ENCODE measurements around the gene USP31.

USP31 gene

GRCh38 chr16:23081675-23082119, 67.6 kb downstream of the USP31 start:
- H3K9me3 ChIP-seq (ENCODE audit: control insufficient read depth, insufficient read depth, low read length): no peaks in the 10 kb centered on the region
- H3K4me1 ChIP-seq (ENCODE audit: insufficient read depth, low read length): peaks cover 16% of the 10 kb centered on the region
- H3K36me3 ChIP-seq (ENCODE audit: insufficient read depth, low read length): 0 out of 2 replicates have a peak, but pooled peaks cover 3% of the 10 kb centered on the region
- H3K9ac ChIP-seq (ENCODE audit: low read depth, low read length): no peak overlapping the region

GRCh38 chr16:23080747-23081146, 68.5 kb downstream of the USP31 start:
- Histone ChIP-seq H3K9ac (ENCODE audit: low read depth, low read length) (no peak overlapping the region), H3K4me1 (ENCODE audit: insufficient read depth, low read length) (peaks cover 9% of the 10 kb centered on the region), H3K36me3 (ENCODE audit: insufficient read depth, low read length) (0 out of 2 replicates have a peak, but pooled peaks cover 3% of the 10 kb centered on the region), H3K9me3 (ENCODE audit: control insufficient read depth, insufficient read depth, low read length) (no peaks in the 10 kb centered on the region)

- H3K4me1 ChIP-seq (ENCODE audit: insufficient read depth, low read length): peaks cover 6% of the 10 kb centered on the region
- no peak overlapping the region for H3K9ac ChIP-seq (ENCODE audit: low read depth, low read length)
- H3K9me3 ChIP-seq (ENCODE audit: control insufficient read depth, insufficient read depth, low read length): no peaks in the 10 kb centered on the region
- H3K36me3 ChIP-seq (ENCODE audit: insufficient read depth, low read length): 0 out of 2 replicates have a peak, but pooled peaks cover 3% of the 10 kb centered on the region
Observed at GRCh38 chr16:23080329-23080728, 68.9 kb downstream of the USP31 start.

GRCh38 chr16:23079675-23080301, 69.5 kb downstream of the USP31 start:
- H3K9ac ChIP-seq (ENCODE audit: low read depth, low read length): no peak overlapping the region
- H3K9me3 ChIP-seq (ENCODE audit: control insufficient read depth, insufficient read depth, low read length): no peaks in the 10 kb centered on the region
- H3K36me3 ChIP-seq (ENCODE audit: insufficient read depth, low read length): 0 out of 2 replicates have a peak, but pooled peaks cover 3% of the 10 kb centered on the region
- H3K4me1 ChIP-seq (ENCODE audit: insufficient read depth, low read length): peaks cover 4% of the 10 kb centered on the region; the same call in 1 of the 2 replicates

DNA sequence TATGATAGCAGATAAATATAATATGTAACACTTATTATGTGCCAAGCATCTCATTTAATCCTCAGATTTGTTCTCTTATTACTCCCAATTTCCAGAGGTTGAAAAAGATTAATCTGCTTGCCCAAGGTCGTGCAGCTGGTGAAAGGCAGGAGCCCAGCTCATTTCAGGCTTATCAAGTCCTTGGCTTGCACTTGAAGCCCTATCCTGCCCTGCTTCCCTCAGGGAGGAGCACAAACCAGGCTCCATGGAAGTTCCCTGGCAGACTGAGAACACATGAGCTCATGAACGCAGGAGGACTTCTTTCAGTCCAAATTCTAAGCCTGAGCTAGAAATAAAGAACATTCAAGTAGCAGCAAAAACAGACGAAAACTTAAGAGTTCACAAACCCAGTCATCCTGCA, 74.8 kb downstream of the USP31 start:
- no peak overlapping the region for H3K9ac ChIP-seq (ENCODE audit: low read depth, low read length)
- no peaks in the 10 kb centered on the region for H3K9me3 ChIP-seq (ENCODE audit: control insufficient read depth, insufficient read depth, low read length)
- no peaks in the 10 kb centered on the region for H3K4me1 ChIP-seq (ENCODE audit: insufficient read depth, low read length)
- no peaks in the 10 kb centered on the region; the same call in 1 of the 2 replicates for H3K36me3 ChIP-seq (ENCODE audit: insufficient read depth, low read length)

DNA sequence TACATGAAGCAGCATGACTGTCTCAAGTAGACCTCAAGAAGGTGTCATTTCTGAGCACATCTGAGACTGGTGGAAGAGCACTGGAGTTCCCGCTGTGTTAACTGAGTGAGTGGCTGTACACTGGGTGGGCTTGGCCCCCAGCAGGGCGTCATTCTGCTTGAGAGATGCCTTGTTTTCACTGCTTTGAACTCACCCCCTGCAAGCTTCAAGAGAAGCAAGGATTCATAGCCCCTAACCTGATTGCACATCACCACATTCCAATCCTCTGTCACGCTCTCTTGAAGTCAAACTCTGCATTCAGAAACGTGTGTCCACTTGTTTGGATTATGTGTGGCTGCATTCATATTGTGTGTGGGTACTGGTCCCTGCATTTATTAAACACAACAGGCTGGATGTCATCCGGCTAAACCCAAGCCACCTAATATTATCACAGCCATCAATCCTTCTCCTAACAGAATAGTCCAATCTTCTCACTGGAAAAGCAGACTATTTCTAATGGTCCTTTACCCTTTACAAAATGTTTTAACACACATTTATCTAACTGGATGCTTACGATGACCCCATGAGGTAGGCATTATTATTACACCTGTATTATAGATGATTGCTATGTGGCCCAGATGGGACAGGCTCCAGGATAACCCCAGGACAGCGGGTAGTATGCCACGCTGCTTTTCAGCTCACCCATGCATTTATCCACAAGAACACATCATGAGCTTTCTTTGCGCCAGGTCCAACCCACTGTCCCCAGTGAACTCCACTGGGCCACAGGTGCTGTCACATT, 76.3 kb downstream of the USP31 start:
- Histone ChIP-seq H3K4me1 (ENCODE audit: insufficient read depth, low read length) (no peaks in the 10 kb centered on the region), H3K36me3 (ENCODE audit: insufficient read depth, low read length) (peaks cover 2% of the 10 kb centered on the region), H3K9me3 (ENCODE audit: control insufficient read depth, insufficient read depth, low read length) (no peaks in the 10 kb centered on the region), H3K9ac (ENCODE audit: low read depth, low read length) (no peak overlapping the region)

- H3K9me3 ChIP-seq (ENCODE audit: control insufficient read depth, insufficient read depth, low read length): no peaks in the 10 kb centered on the region
- H3K36me3 ChIP-seq (ENCODE audit: insufficient read depth, low read length): peaks cover 7% of the 10 kb centered on the region
- no peak overlapping the region for H3K9ac ChIP-seq (ENCODE audit: low read depth, low read length)
- no peaks in the 10 kb centered on the region for H3K4me1 ChIP-seq (ENCODE audit: insufficient read depth, low read length)
Observed at GRCh38 chr16:23072084-23072599, 77.1 kb downstream of the USP31 start.

GRCh38 chr16:23071196-23072083, 77.8 kb downstream of the USP31 start:
- H3K36me3 ChIP-seq (ENCODE audit: insufficient read depth, low read length): peaks cover 10% of the 10 kb centered on the region
- H3K9me3 ChIP-seq (ENCODE audit: control insufficient read depth, insufficient read depth, low read length): no peaks in the 10 kb centered on the region
- H3K4me1 ChIP-seq (ENCODE audit: insufficient read depth, low read length): no peaks in the 10 kb centered on the region
- H3K9ac ChIP-seq (ENCODE audit: low read depth, low read length): no peak overlapping the region

DNA sequence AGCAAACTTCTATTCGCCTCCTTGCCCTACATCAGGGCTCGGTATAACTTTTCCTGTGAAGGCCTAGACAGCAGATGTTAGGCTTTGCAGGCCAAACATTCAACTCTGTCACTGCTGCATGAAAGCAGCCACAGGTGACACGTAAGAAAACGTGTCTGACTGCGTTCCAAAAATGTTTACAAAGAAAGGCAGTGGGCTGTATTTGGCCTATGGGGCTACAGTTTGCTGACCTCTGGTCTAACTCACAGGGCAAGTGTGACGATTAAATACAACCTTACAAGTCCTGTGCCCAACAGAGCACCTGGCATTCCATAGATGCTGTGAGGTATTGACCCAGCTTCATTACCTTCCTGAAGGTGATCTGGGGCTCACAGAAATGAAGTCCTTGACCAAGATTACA, 79.4 kb downstream of the USP31 start:
- no peaks in the 10 kb centered on the region for H3K9me3 ChIP-seq (ENCODE audit: control insufficient read depth, insufficient read depth, low read length)
- H3K4me1 ChIP-seq (ENCODE audit: insufficient read depth, low read length): no peaks in the 10 kb centered on the region
- peaks cover 10% of the 10 kb centered on the region for H3K36me3 ChIP-seq (ENCODE audit: insufficient read depth, low read length)
- no peak overlapping the region for H3K9ac ChIP-seq (ENCODE audit: low read depth, low read length)

GRCh38 chr16:23068079-23068736, 81.0 kb downstream of the USP31 start:
- Histone ChIP-seq H3K4me1 (ENCODE audit: insufficient read depth, low read length) (no peaks in the 10 kb centered on the region), H3K36me3 (ENCODE audit: insufficient read depth, low read length) (peaks cover 10% of the 10 kb centered on the region), H3K9ac (ENCODE audit: low read depth, low read length) (no peak overlapping the region), H3K9me3 (ENCODE audit: control insufficient read depth, insufficient read depth, low read length) (no peaks in the 10 kb centered on the region)

- no peak overlapping the region for H3K9ac ChIP-seq (ENCODE audit: low read depth, low read length)
- no peaks in the 10 kb centered on the region for H3K9me3 ChIP-seq (ENCODE audit: control insufficient read depth, insufficient read depth, low read length)
- H3K4me1 ChIP-seq (ENCODE audit: insufficient read depth, low read length): no peaks in the 10 kb centered on the region; the same call in 1 of the 2 replicates
Observed at GRCh38 chr16:23066676-23067075, 82.6 kb downstream of the USP31 start.

DNA sequence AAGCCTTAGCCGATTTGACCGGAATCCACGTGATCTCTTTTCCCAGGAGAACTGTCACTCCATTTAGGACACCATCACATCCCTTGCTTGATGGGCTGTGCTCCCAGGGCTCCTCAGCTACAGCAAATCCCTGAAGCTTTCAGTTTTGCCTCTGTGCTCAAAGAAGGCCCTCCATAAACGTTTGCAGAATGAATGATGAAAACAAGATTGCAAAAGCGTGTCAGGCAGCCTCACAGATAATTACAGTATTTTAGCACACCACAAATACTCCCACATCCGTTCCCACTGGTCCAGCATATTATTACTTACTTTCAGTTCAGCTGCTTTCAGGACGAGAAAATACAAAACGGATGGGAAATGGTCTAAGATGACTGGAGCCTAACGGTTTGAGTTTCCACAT, 84.6 kb downstream of the USP31 start:
- peaks cover 10% of the 10 kb centered on the region for H3K36me3 ChIP-seq (ENCODE audit: insufficient read depth, low read length)
- no peaks in the 10 kb centered on the region for H3K9me3 ChIP-seq (ENCODE audit: control insufficient read depth, insufficient read depth, low read length)
- H3K9ac ChIP-seq (ENCODE audit: low read depth, low read length): no peak overlapping the region
- no peaks in the 10 kb centered on the region; the same call in 1 of the 2 replicates for H3K4me1 ChIP-seq (ENCODE audit: insufficient read depth, low read length)

More at GRCh38 chr16:23066676-23067075, 82.6 kb downstream of the USP31 start:
- peaks cover 10% of the 10 kb centered on the region for H3K36me3 ChIP-seq (ENCODE audit: insufficient read depth, low read length)

GRCh38 chr16:23062524-23062923, 86.7 kb downstream of the USP31 start:
- H3K36me3 ChIP-seq (ENCODE audit: insufficient read depth, low read length): peaks cover 6% of the 10 kb centered on the region; the same call in 1 of the 2 replicates
- H3K4me1 ChIP-seq (ENCODE audit: insufficient read depth, low read length): no peaks in the 10 kb centered on the region; the same call in 1 of the 2 replicates
- H3K9ac ChIP-seq (ENCODE audit: low read depth, low read length): no peak overlapping the region
- no peaks in the 10 kb centered on the region for H3K9me3 ChIP-seq (ENCODE audit: control insufficient read depth, insufficient read depth, low read length)
